Measurements from ENCODE around the gene PILRA. TPM values are rescaled to one million over a fixed set of nuclear protein-coding genes. Genes with fewer than 3 reads are reported as not detected.
"Not testable (repeated sequence)": the region's sequence is repeated elsewhere in the genome, so short reads cannot be mapped to it uniquely, and the experiment has no call there.

Gene PILRA
- total and polyA plus RNA-seq, 4 donors: 4.1 to 10.6 (median 5.5) TPM

- DNase-seq (ENCODE audit: low read depth in 4 of 6, low spot score in 6 of 6): peak in 2 of 6 donors; percentile 25 to 40
- 2% methylated on average over 81 of the region's 81 CpGs for WGBS (ENCODE audit: insufficient coverage)
- Histone ChIP-seq H3K9me3 (ENCODE audit: control insufficient read depth, insufficient read depth, low read length) (no peaks in the 10 kb centered on the region), H3K4me1 (ENCODE audit: control insufficient read depth, insufficient read depth, low read length) (peaks cover 46% of the 10 kb centered on the region), H3K36me3 (ENCODE audit: control insufficient read depth, insufficient read depth, low read length) (peaks cover 44% of the 10 kb centered on the region), H3K4me3 (ENCODE audit: low read depth, low read length) (peak overlapping the region; percentile 78), H3K27ac (ENCODE audit: low read depth, low read length) (peak overlapping the region; percentile 87), H3K27me3 (ENCODE audit: control insufficient read depth, insufficient read depth, low read length) (no peaks in the 10 kb centered on the region)
Measured at GRCh38 chr7:100435401-100436304, 62.4 kb downstream of the PILRA start.

GRCh38 chr7:100437150-100438100 lies 64.1 kb downstream of the PILRA start:
- no peak overlapping the region for H3K27ac ChIP-seq (ENCODE audit: low read depth, low read length)
- no peaks in the 10 kb centered on the region for H3K27me3 ChIP-seq (ENCODE audit: control insufficient read depth, insufficient read depth, low read length)
- no peak for DNase-seq (ENCODE audit: low read depth in 4 of 6, low spot score in 6 of 6)
- peaks cover 28% of the 10 kb centered on the region for H3K4me1 ChIP-seq (ENCODE audit: control insufficient read depth, insufficient read depth, low read length)
- H3K36me3 ChIP-seq (ENCODE audit: control insufficient read depth, insufficient read depth, low read length): peaks cover 36% of the 10 kb centered on the region
- H3K4me3 ChIP-seq (ENCODE audit: low read depth, low read length): no peak overlapping the region
- no peaks in the 10 kb centered on the region for H3K9me3 ChIP-seq (ENCODE audit: control insufficient read depth, insufficient read depth, low read length)
- 97% methylated on average over 16 of the region's 28 CpGs for WGBS (ENCODE audit: insufficient coverage)

- H3K27ac ChIP-seq (ENCODE audit: low read depth, low read length): no peak overlapping the region
- WGBS (ENCODE audit: insufficient coverage): no CpG with 5 or more reads among the region's 2 CpGs
- no peaks in the 10 kb centered on the region for H3K27me3 ChIP-seq (ENCODE audit: control insufficient read depth, insufficient read depth, low read length)
- peaks cover 21% of the 10 kb centered on the region for H3K4me1 ChIP-seq (ENCODE audit: control insufficient read depth, insufficient read depth, low read length)
- H3K36me3 ChIP-seq (ENCODE audit: control insufficient read depth, insufficient read depth, low read length): peaks cover 29% of the 10 kb centered on the region
- no peak for DNase-seq (ENCODE audit: low read depth in 4 of 6, low spot score in 6 of 6)
- H3K4me3 ChIP-seq (ENCODE audit: low read depth, low read length): no peak overlapping the region
- H3K9me3 ChIP-seq (ENCODE audit: control insufficient read depth, insufficient read depth, low read length): no peaks in the 10 kb centered on the region
Measured at GRCh38 chr7:100438172-100438571, 64.9 kb downstream of the PILRA start.

- DNase-seq (ENCODE audit: low read depth in 4 of 6, low spot score in 6 of 6); H3K27ac ChIP-seq (ENCODE audit: low read depth, low read length); H3K9me3 ChIP-seq (ENCODE audit: control insufficient read depth, insufficient read depth, low read length); H3K4me3 ChIP-seq (ENCODE audit: low read depth, low read length); H3K27me3 ChIP-seq (ENCODE audit: control insufficient read depth, insufficient read depth, low read length): not testable (repeated sequence)
- Histone ChIP-seq H3K36me3 (ENCODE audit: control insufficient read depth, insufficient read depth, low read length) (peaks cover 24% of the 10 kb centered on the region), H3K4me1 (ENCODE audit: control insufficient read depth, insufficient read depth, low read length) (peaks cover 19% of the 10 kb centered on the region)
- WGBS (ENCODE audit: insufficient coverage): no CpG with 5 or more reads among the region's 8 CpGs
Measured at GRCh38 chr7:100438731-100439130, 65.4 kb downstream of the PILRA start.

DNA sequence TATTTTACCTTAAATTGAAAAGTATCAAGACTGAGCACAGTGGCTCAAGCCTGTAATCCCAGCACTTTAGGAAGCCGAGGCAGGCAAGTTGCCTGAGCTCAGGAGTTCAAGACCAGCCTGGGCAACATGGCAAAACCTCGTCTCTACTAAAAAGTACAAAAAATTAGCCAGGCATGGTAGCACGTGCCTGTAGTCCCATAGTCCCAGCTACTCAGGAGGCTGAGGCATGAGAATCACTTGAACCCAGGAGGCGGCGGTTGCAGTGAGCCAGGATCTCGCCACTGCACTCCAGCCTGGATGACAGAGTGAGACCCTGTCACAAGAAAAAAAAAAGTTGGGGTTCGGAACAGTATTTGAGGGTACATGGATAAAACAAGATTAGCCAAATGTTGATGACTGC lies 66.0 kb downstream of the PILRA start:
- Histone ChIP-seq H3K4me1 (ENCODE audit: control insufficient read depth, insufficient read depth, low read length) (peaks cover 22% of the 10 kb centered on the region), H3K36me3 (ENCODE audit: control insufficient read depth, insufficient read depth, low read length) (peaks cover 18% of the 10 kb centered on the region)
- DNase-seq (ENCODE audit: low read depth in 4 of 6, low spot score in 6 of 6); H3K27ac ChIP-seq (ENCODE audit: low read depth, low read length); H3K9me3 ChIP-seq (ENCODE audit: control insufficient read depth, insufficient read depth, low read length); H3K4me3 ChIP-seq (ENCODE audit: low read depth, low read length); H3K27me3 ChIP-seq (ENCODE audit: control insufficient read depth, insufficient read depth, low read length): not testable (repeated sequence)
- WGBS (ENCODE audit: insufficient coverage): 96% methylated on average over 7 of the region's 7 CpGs

GRCh38 chr7:100441641-100442535 lies 68.6 kb downstream of the PILRA start:
- H3K27me3 ChIP-seq (ENCODE audit: control insufficient read depth, insufficient read depth, low read length): no peaks in the 10 kb centered on the region
- H3K4me3 ChIP-seq (ENCODE audit: low read depth, low read length): no peak overlapping the region
- no peaks in the 10 kb centered on the region for H3K9me3 ChIP-seq (ENCODE audit: control insufficient read depth, insufficient read depth, low read length)
- DNase-seq (ENCODE audit: low read depth in 4 of 6, low spot score in 6 of 6): no peak
- H3K4me1 ChIP-seq (ENCODE audit: control insufficient read depth, insufficient read depth, low read length): peaks cover 15% of the 10 kb centered on the region
- WGBS (ENCODE audit: insufficient coverage): 93% methylated on average over 10 of the region's 11 CpGs
- H3K36me3 ChIP-seq (ENCODE audit: control insufficient read depth, insufficient read depth, low read length): peaks cover 2% of the 10 kb centered on the region
- no peak overlapping the region for H3K27ac ChIP-seq (ENCODE audit: low read depth, low read length)

GRCh38 chr7:100443096-100443840 lies 70.0 kb downstream of the PILRA start:
- Histone ChIP-seq H3K27ac (ENCODE audit: low read depth, low read length) (no peak overlapping the region), H3K36me3 (ENCODE audit: control insufficient read depth, insufficient read depth, low read length) (peaks cover 2% of the 10 kb centered on the region), H3K4me3 (ENCODE audit: low read depth, low read length) (no peak overlapping the region), H3K27me3 (ENCODE audit: control insufficient read depth, insufficient read depth, low read length) (no peaks in the 10 kb centered on the region), H3K4me1 (ENCODE audit: control insufficient read depth, insufficient read depth, low read length) (peaks cover 12% of the 10 kb centered on the region), H3K9me3 (ENCODE audit: control insufficient read depth, insufficient read depth, low read length) (no peaks in the 10 kb centered on the region)
- 99% methylated on average over 7 of the region's 9 CpGs for WGBS (ENCODE audit: insufficient coverage)
- DNase-seq (ENCODE audit: low read depth in 4 of 6, low spot score in 6 of 6): no peak

- Histone ChIP-seq H3K9me3 (ENCODE audit: control insufficient read depth, insufficient read depth, low read length) (no peaks in the 10 kb centered on the region), H3K4me3 (ENCODE audit: low read depth, low read length) (no peak overlapping the region), H3K4me1 (ENCODE audit: control insufficient read depth, insufficient read depth, low read length) (peaks cover 13% of the 10 kb centered on the region), H3K27ac (ENCODE audit: low read depth, low read length) (peak overlapping the region; percentile 70), H3K36me3 (ENCODE audit: control insufficient read depth, insufficient read depth, low read length) (peaks cover 2% of the 10 kb centered on the region), H3K27me3 (ENCODE audit: control insufficient read depth, insufficient read depth, low read length) (no peaks in the 10 kb centered on the region)
- WGBS (ENCODE audit: insufficient coverage): 37% methylated on average over 10 of the region's 14 CpGs
- DNase-seq (ENCODE audit: low read depth in 4 of 6, low spot score in 6 of 6): no peak
Measured at GRCh38 chr7:100444311-100445278, 71.3 kb downstream of the PILRA start.

Measured in spinal cord (tissue), 10 donors.